Activated naive CD8-positive, alpha-beta T cell (primary cell): Measurements from ENCODE around the gene SMG6.

Source experiments
- H3K27ac Mint-ChIP-seq: one replicate; pipeline ENCODE4 v1.8.0; 2021; ENCODE audit warnings: mixed read lengths
- H3K27me3 Mint-ChIP-seq: one replicate; pipeline ENCODE4 v1.8.0; 2021; ENCODE audit warnings: mixed read lengths
- H3K36me3 Mint-ChIP-seq: one replicate; pipeline ENCODE4 v1.8.0; 2021; ENCODE audit warnings: mixed read lengths
- H3K4me1 Mint-ChIP-seq: one replicate; pipeline ENCODE4 v1.8.0; 2021; ENCODE audit warnings: low read depth, mixed read lengths
- H3K4me3 Mint-ChIP-seq: one replicate; pipeline ENCODE4 v1.8.0; 2021; ENCODE audit warnings: mild to moderate bottlenecking, mixed read lengths
- H3K9me3 Mint-ChIP-seq: one replicate; pipeline ENCODE4 v1.8.0; 2021; ENCODE audit warnings: low read depth, mixed read lengths

The SMG6 gene

GRCh38 chr17:2101448-2102257 lies 201.9 kb downstream of the SMG6 start:
- Mint-ChIP-seq H3K4me3 (no peak overlapping the region), H3K27ac (peak overlapping the region; percentile 46), H3K4me1 (peaks cover 22% of the 10 kb centered on the region)

GRCh38 chr17:2095536-2095910 lies 208.1 kb downstream of the SMG6 start:
- Mint-ChIP-seq H3K36me3 (peaks cover 5% of the 10 kb centered on the region), H3K4me1 (peaks cover 16% of the 10 kb centered on the region), H3K4me3 (no peak overlapping the region), H3K27me3 (no peaks in the 10 kb centered on the region), H3K27ac (no peak overlapping the region), H3K9me3 (no peaks in the 10 kb centered on the region)

More at GRCh38 chr17:2101448-2102257, 201.9 kb downstream of the SMG6 start:
- H3K27me3 Mint-ChIP-seq, result no peaks in the 10 kb centered on the region
- H3K36me3 Mint-ChIP-seq, result peaks cover 4% of the 10 kb centered on the region
- H3K9me3 Mint-ChIP-seq, result no peaks in the 10 kb centered on the region

GRCh38 chr17:2094891-2095535 lies 208.6 kb downstream of the SMG6 start:
- peaks cover 21% of the 10 kb centered on the region for H3K4me1 Mint-ChIP-seq
- no peak overlapping the region for H3K27ac Mint-ChIP-seq
- H3K4me3 Mint-ChIP-seq, result no peak overlapping the region
- no peaks in the 10 kb centered on the region for H3K9me3 Mint-ChIP-seq
- peaks cover 5% of the 10 kb centered on the region for H3K36me3 Mint-ChIP-seq
- H3K27me3 Mint-ChIP-seq, result no peaks in the 10 kb centered on the region

GRCh38 chr17:2093349-2093748 lies 210.2 kb downstream of the SMG6 start:
- Mint-ChIP-seq H3K27me3 (no peaks in the 10 kb centered on the region), H3K4me3 (no peak overlapping the region), H3K27ac (no peak overlapping the region), H3K9me3 (no peaks in the 10 kb centered on the region), H3K36me3 (peaks cover 6% of the 10 kb centered on the region), H3K4me1 (peaks cover 37% of the 10 kb centered on the region)

GRCh38 chr17:2092253-2092652 lies 211.3 kb downstream of the SMG6 start:
- Mint-ChIP-seq H3K27me3 (no peaks in the 10 kb centered on the region), H3K36me3 (peaks cover 10% of the 10 kb centered on the region), H3K9me3 (no peaks in the 10 kb centered on the region), H3K4me3 (no peak overlapping the region), H3K27ac (no peak overlapping the region), H3K4me1 (peaks cover 48% of the 10 kb centered on the region)

- no peak overlapping the region for H3K27ac Mint-ChIP-seq
- H3K9me3 Mint-ChIP-seq, result no peaks in the 10 kb centered on the region
- no peaks in the 10 kb centered on the region for H3K27me3 Mint-ChIP-seq
- H3K4me3 Mint-ChIP-seq, result peak overlapping the region; percentile 92
- peaks cover 56% of the 10 kb centered on the region for H3K4me1 Mint-ChIP-seq
- peaks cover 15% of the 10 kb centered on the region for H3K36me3 Mint-ChIP-seq
Measured at GRCh38 chr17:2090804-2091534, 212.6 kb downstream of the SMG6 start.

- Mint-ChIP-seq H3K9me3 (no peaks in the 10 kb centered on the region), H3K36me3 (peaks cover 15% of the 10 kb centered on the region), H3K4me3 (peak overlapping the region; percentile 92), H3K27me3 (no peaks in the 10 kb centered on the region), H3K27ac (peak overlapping the region; percentile 93), H3K4me1 (peaks cover 56% of the 10 kb centered on the region)
Measured at GRCh38 chr17:2090210-2090641, 213.4 kb downstream of the SMG6 start.

- Mint-ChIP-seq H3K36me3 (peaks cover 15% of the 10 kb centered on the region), H3K4me3 (peak overlapping the region; percentile 92), H3K27me3 (no peaks in the 10 kb centered on the region), H3K4me1 (peaks cover 56% of the 10 kb centered on the region), H3K9me3 (no peaks in the 10 kb centered on the region), H3K27ac (peak overlapping the region; percentile 93)
Measured at GRCh38 chr17:2089021-2089422, 214.6 kb downstream of the SMG6 start.

GRCh38 chr17:2087597-2088211 lies 215.9 kb downstream of the SMG6 start:
- Mint-ChIP-seq H3K27me3 (no peaks in the 10 kb centered on the region), H3K4me3 (peak overlapping the region; percentile 69), H3K4me1 (peaks cover 55% of the 10 kb centered on the region), H3K27ac (peak overlapping the region; percentile 83), H3K36me3 (peaks cover 23% of the 10 kb centered on the region), H3K9me3 (no peaks in the 10 kb centered on the region)

GRCh38 chr17:2086306-2086705 lies 217.3 kb downstream of the SMG6 start:
- Mint-ChIP-seq H3K4me1 (peaks cover 48% of the 10 kb centered on the region), H3K9me3 (no peaks in the 10 kb centered on the region), H3K27ac (peak overlapping the region; percentile 83), H3K27me3 (no peaks in the 10 kb centered on the region), H3K36me3 (peaks cover 23% of the 10 kb centered on the region), H3K4me3 (no peak overlapping the region)

- H3K9me3 Mint-ChIP-seq, result no peaks in the 10 kb centered on the region
- peaks cover 41% of the 10 kb centered on the region for H3K4me1 Mint-ChIP-seq
- H3K4me3 Mint-ChIP-seq, result no peak overlapping the region
- H3K36me3 Mint-ChIP-seq, result peaks cover 23% of the 10 kb centered on the region
- no peaks in the 10 kb centered on the region for H3K27me3 Mint-ChIP-seq
- H3K27ac Mint-ChIP-seq, result peak overlapping the region; percentile 34
Measured at GRCh38 chr17:2085648-2085949, 218.0 kb downstream of the SMG6 start.

- no peak overlapping the region for H3K4me3 Mint-ChIP-seq
- H3K9me3 Mint-ChIP-seq, result no peaks in the 10 kb centered on the region
- peaks cover 23% of the 10 kb centered on the region for H3K36me3 Mint-ChIP-seq
- no peak overlapping the region for H3K27ac Mint-ChIP-seq
- H3K4me1 Mint-ChIP-seq, result peaks cover 35% of the 10 kb centered on the region
- no peaks in the 10 kb centered on the region for H3K27me3 Mint-ChIP-seq
Measured at GRCh38 chr17:2084766-2085647, 218.6 kb downstream of the SMG6 start.

- no peak overlapping the region for H3K27ac Mint-ChIP-seq
- peaks cover 25% of the 10 kb centered on the region for H3K36me3 Mint-ChIP-seq
- no peaks in the 10 kb centered on the region for H3K27me3 Mint-ChIP-seq
- no peak overlapping the region for H3K4me3 Mint-ChIP-seq
- no peaks in the 10 kb centered on the region for H3K9me3 Mint-ChIP-seq
- H3K4me1 Mint-ChIP-seq, result peaks cover 27% of the 10 kb centered on the region
Measured at GRCh38 chr17:2084036-2084765, 219.4 kb downstream of the SMG6 start.
